Hair follicle dermal papilla cell (primary cell): ENCODE measurements around the gene DCUN1D2. TPM values are rescaled to one million over a fixed set of nuclear protein-coding genes. Genes with fewer than 3 reads are reported as not detected.

Experiments used
- small RNA-seq: library from RNA; depleted of rRNA; stranded (forward); fragments of <200 nt; gene quantifications from one replicate; pipeline ENCODE3, GENCODE V24; 2012
- total RNA-seq: library from RNA; depleted of rRNA; stranded (reverse); fragments of >200 nt; gene quantifications from 2 replicates; pipeline ENCODE4 v1.2.3, GENCODE V29; 2012

Gene DCUN1D2
- total RNA-seq: 9.8 and 12.8 TPM in 2 replicates

DNA sequence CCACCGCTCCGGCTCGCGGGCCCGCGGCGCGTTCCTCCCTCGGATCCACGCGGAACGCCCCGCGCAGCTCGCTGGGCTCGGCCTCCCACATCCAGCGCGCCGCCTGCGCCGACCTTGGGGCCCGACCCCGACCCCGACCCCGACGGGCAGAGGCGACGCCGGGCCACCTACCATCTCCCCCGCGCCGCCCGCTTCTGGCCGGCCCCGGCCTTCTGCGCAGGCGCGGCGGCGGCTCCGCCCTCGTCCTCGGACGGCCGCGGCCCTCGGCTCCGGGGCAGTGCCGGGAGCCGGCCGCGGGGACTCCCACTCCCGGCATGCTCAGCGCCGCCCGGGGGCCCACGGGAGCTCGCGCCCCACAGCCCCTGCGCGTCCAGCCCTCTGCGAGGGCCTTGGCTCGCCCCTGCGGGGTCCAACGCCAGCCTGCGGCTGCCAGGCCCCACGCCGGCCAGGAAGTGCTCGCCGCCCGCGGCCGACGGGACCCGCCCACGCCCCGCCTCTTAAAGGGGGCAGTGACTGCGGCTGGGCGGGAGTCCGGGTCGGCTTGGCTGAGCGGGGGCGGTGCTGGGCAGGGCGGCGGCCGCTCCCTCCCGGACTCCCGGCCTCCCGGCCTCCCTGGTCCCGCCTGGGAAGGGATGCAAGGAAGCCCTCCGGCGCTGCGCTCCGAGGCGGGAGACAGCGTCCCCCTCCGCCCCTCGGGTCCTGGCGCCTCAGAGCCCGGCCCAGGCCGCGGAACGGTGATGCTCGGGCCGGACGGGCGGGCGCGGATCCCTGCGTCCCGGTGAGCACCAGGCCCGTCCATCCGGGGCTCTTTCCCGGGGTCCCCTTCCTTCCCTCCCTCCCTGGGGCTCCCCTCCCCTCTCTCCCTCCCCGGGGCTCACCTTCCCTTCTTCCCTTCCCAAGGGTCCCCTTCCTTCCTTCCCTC is at the start of gene DCUN1D2:
Gene DCUN1D2, minus strand, starts transcription at position 216 of the 922 bp plus-strand sequence. Its CDS starts 42 bp downstream, at position 174.

DNA sequence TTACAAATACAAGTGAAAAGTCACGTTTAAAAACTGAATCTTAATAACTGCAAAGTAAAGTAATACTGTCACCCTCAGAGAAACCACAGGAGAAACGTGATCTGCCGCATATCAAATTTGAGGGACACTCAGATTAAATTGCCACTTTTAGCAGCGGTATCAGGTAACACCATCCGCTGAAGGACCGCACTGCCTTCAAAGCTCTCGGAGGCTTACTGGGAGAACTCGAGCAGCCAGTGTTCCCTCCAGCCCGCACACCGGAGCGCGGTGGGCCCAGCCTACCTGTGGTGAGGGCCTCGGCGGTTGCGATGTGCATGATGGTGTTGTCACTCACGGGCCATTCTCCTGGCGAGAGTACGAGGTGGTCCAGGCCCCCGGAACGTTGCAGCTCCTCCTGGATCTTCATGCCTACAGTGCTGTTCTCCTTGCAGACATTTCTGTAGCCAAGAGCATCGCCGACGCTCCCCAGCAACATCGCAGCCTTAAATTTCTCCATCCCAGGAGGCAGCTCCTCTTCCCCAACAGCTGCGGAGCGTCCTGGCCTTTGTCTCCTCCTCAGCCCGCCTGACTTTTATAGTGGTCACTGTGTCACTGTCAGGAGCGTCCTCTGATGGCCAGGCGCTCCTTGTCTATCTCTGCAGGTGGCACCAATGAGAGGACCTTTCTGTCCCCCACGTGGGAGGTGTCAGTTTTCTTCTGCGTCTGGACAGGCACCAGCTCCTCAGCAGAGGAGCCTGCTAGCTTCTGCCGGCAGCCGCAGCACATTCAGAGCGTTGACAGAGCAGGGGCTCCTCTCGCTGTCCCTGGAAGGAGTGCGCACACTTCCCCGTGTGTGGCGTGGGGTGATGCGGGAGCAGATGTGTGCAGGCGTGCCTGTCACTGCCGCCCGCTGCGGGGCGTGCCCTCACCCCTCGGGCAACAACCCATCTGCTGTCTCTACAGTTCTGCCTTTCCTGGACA is 37.3 kb downstream of the DCUN1D2 start, which contains the start of gene ADPRHL1:
Gene ADPRHL1, minus strand, starts transcription at position 547 of the 960 bp plus-strand sequence. Its CDS starts 51 bp downstream, at position 496.

Small RNA genes lying within 50 kb of the gene (small RNA-seq; reads per million reads assigned to genes)
- gene RNU1-16P: not detected

Other genes with a start within 250 kb of the DCUN1D2 start
- gene LAMP1, start 193.5 kb downstream of the DCUN1D2 start, total RNA-seq: 203 and 213 TPM in 2 replicates
- gene GRTP1, start 126.6 kb downstream of the DCUN1D2 start, total RNA-seq: 0.73 and 1.3 TPM in 2 replicates
- gene ADPRHL1, start 37.2 kb downstream of the DCUN1D2 start, total RNA-seq: 1.1 and 2.3 TPM in 2 replicates
- gene TFDP1, start 94.0 kb upstream of the DCUN1D2 start, total RNA-seq: 61.7 and 64.9 TPM in 2 replicates
- gene ATP4B, start 167.5 kb upstream of the DCUN1D2 start, total RNA-seq: not detected in 2 replicates
- gene GRK1, start 176.5 kb upstream of the DCUN1D2 start, total RNA-seq: not detected in 2 replicates